Gastrocnemius medialis (tissue), 4 donors: ENCODE results near the gene DNAJC18.

Source experiments
- CTCF ChIP-seq, 5 experiments: fragments of 450-650 bp in 3 of 5; fragments of 200-600 bp in 2 of 5; sonication (generic) in 2 of 5; IDR thresholded peaks in 4 of 5; conservative IDR thresholded peaks in 1 of 5; 1 replicate in 4 of 5; 2 replicates in 1 of 5; pipeline ENCODE4 v1.5.1; 2016 to 2019; ENCODE audit warnings: antibody characterized with exemption in 5 of 5, mild to moderate bottlenecking in 3 of 5, moderate library complexity in 3 of 5
- POLR2A ChIP-seq, 2 donors: fragments of 450-650 bp; IDR thresholded peaks; one replicate each; pipeline ENCODE4 v1.6.1; 2017; ENCODE audit warnings: antibody characterized with exemption in 2 of 2, mild to moderate bottlenecking in 2 of 2, moderate library complexity in 2 of 2

GRCh38 chr5:139413963-139414362, 25.4 kb downstream of the DNAJC18 start:
- TF ChIP-seq CTCF (IDR thresholded peaks at IDR 0.05 in 4 of 5, conservative IDR thresholded peaks at IDR 0.05 in 1 of 5) (no peak), POLR2A (IDR thresholded peaks at IDR 0.05) (no peak)
